Activated CD4-positive, alpha-beta T cell treated with anti-CD3 and anti-CD28 coated beads, Interleukin-2, amount 50 U/mL, for 16 hours (primary cell): ENCODE measurements around the gene MRPL20.
A peak's percentile ranks its signal among the peaks of the same experiment; 100 is the strongest.
"Not testable (repeated sequence)": the region's sequence is repeated elsewhere in the genome, so short reads cannot be mapped to it uniquely, and the experiment has no call there.

ENCODE experiments used
- DNase-seq: peaks from one replicate; pipeline ENCODE4 v3.0.0-alpha.2; 2020

The MRPL20 gene

GRCh38 chr1:1425753-1426495 lies 18.8 kb upstream of the MRPL20 start:
- DNase-seq = no peak

GRCh38 chr1:1425426-1425752 lies 18.3 kb upstream of the MRPL20 start:
- no peak for DNase-seq

- DNase-seq = no peak
Observed at GRCh38 chr1:1424707-1425106, 17.6 kb upstream of the MRPL20 start.

DNA sequence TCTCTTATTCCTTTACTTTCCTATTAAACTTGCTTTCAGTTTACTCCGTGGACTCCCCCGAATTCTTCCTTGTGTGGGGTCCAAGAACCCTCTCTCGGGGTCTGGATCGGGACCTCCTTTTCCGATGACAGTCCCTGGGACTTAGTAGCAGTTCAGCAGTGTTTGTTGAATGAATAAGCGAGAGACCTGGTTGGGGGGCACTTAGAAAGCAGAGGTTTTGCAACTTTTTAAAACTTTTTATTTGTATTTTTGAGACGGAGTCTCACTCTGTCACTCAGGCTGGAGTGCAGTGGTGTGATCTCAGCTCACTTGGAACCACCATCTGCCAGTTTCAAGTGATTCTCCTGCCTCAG lies 16.1 kb upstream of the MRPL20 start:
- DNase-seq = no peak

GRCh38 chr1:1422465-1423244 lies 15.6 kb upstream of the MRPL20 start:
- DNase-seq = peak; percentile 24

DNA sequence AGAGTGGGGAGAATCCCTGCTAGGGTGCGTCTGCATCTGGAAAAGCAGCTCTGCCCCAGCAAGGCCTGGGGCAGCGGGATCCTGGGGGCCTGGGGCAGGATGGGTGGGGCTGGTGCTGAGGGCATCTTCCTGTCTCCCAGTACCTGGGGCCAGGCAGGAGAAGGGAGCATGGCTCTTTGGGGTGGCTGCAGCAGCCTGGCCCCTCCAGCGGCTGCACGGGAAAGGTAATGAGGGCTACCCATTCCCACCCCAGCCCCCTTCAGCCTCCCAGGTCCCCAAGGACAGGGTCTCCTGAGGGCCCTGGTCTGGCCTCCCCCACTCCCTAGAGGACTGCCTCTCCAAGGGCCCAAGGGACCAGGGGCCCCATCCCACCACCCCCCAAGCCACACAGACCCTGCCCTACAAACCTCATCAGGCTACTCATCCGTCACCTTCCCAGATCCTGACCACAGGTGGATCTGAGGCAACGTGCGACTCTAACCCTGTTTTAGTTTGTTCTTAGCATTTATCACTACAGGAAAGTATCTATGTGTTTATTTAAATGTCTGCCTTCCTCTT lies 14.9 kb upstream of the MRPL20 start:
- no peak for DNase-seq

- DNase-seq = no peak
Observed at GRCh38 chr1:1421147-1421906, 14.2 kb upstream of the MRPL20 start, which contains the start of gene ANKRD65. ANKRD65 (minus strand) TSS chr1:1421276; CDS start chr1:1421005, 271 bp downstream.

DNA sequence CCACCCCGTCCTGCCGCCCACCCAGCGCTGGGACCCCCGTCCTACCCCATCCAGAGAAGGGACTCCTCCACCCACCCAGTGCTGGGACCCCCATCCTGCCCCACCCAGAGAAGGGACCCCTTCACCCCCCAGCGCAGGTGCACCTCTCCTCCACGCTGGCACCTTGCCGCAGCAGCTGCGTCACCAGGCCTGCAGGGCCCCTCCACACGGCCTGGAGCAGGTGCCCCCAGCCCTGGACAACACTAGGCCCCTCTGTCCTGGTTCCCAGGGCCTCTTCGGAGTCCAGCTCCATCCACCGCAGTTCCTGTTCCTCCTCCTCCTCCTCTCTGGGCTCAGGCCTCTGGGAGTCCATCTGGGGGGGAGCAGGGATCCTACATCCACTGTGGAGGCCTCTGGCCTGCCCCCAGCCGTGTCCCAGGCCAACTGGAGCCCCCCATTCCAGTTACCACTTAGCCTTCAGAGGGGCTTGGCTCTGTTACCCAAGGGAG lies 13.6 kb upstream of the MRPL20 start:
- DNase-seq = no peak

- no peak for DNase-seq
Observed at GRCh38 chr1:1419813-1420653, 12.9 kb upstream of the MRPL20 start.

- DNase-seq = no peak
Observed at GRCh38 chr1:1419363-1419812, 12.3 kb upstream of the MRPL20 start.

DNA sequence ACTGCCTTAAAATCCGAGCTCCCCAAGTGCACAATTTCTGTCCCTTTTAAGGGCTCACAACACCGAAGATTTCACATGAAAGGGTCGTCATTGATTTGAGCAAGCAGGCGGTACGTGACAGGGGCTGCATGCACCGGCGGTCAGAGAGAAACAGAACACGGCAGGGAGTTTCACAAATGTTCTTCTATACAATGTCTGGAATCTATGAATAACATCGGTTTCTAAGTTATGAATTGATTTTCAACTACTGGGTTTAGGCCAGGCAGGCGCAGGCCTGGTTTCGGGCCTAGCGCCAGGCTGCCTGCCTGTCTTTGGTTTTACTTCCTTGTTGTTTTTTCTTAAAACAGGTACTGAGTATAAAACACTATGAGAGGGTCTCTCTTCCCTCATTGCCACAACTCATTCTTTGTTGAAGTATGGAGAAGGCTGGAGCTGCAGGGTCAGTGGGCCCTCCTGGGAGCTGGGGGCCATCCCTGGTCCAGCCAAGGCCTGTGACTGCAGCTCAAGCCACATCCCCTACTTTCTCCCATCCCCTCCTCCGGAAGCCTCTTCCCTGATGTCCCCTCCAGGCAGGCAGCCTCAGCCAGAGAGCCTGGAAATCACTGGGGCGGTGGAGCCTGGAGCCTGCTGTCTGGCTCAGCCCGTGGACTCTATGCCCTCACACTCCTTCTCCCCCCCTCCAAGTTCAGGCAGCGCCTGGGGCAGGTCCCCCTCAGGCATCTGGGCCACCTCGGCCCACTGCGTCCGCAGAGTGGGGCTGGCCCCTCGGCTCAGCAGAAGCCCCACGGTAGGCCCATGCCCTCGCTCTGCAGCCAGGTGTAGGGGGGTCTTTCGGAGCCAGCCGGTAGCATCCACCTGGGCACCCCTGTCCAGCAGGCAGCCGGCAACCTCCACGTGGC lies 11.6 kb upstream of the MRPL20 start:
- no peak for DNase-seq

GRCh38 chr1:1417825-1418463 lies 10.9 kb upstream of the MRPL20 start:
- DNase-seq = peak; percentile 52

DNA sequence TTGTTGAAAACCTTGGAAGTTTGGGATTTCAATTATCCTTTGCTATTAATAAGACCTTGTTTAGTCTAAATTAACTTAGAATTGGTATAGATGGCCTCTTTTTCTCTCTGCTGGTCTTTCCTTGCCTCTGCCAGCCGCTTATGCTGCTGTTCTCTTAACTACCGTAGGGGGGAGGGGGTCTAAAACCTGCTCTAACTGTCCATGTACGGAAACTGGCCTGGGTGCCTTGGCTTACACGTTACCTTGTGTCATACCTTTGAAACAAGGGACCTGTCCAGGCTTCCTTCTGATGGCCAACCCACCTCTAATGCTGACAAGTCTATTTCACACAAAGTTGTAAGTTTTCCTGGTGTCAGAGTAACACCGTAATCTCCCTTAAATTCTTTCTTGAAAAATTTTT lies 10.3 kb upstream of the MRPL20 start:
- DNase-seq = not testable (repeated sequence)

GRCh38 chr1:1415751-1416150 lies 8.7 kb upstream of the MRPL20 start:
- DNase-seq = no peak

- not testable (repeated sequence) for DNase-seq
Observed at GRCh38 chr1:1412311-1412902, 5.3 kb upstream of the MRPL20 start.

DNA sequence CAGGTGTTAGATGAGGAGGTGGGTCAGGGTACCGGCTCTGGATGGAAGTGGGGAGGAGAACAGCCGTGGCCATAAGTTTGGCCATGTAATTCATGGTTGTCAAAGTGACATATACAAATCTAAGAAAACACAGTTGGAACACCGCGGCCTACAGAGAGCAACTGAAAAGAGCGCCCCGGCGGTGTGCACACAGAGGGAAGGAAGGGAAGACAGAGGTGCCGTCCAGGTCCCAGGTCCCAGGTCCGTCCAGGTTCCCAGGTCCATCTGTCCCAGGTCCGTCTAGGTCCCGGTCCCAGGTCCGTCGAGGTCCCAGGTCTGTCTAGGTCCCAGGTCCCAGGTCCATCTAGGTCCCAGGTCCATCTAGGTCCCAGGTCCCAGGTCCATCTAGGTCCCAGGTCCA lies 4.5 kb upstream of the MRPL20 start:
- DNase-seq = no peak

DNA sequence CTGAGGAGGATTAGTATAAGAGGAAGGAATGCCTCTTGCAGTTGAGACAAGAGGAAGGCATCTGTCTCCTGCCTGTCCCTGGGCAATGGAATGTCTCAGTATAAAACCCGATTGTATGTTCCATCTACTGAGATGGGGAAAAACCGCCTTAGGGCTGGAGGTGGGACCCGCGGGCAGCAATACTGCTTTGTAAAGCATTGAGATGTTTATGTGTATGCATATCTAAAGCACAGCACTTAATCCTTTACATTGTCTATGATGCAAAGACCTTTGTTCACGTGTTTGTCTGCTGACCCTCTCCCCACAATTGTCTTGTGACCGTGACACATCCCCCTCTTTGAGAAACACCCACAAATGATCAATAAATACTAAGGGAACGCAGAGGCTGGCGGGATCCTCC lies 3.1 kb upstream of the MRPL20 start:
- DNase-seq = not testable (repeated sequence)

- no peak for DNase-seq
Observed at GRCh38 chr1:1407636-1408318, 684 bp upstream of the MRPL20 start.

- peak; percentile 21 for DNase-seq
Observed at GRCh38 chr1:1406101-1406820, 832 bp downstream of the MRPL20 start.
